ENCODE data around the gene LAMP1.
"Not testable (repeated sequence)": the region's sequence is repeated elsewhere in the genome, so short reads cannot be mapped to it uniquely, and the experiment has no call there.

The LAMP1 gene

GRCh38 chr13:113365971-113366588 is 69.0 kb downstream of the LAMP1 start:
- Histone ChIP-seq H3K27me3 (ENCODE audit: insufficient read depth, low read length) (peaks cover 12% of the 10 kb centered on the region; the same call in 1 of the 2 replicates), H3K36me3 (ENCODE audit: insufficient read depth, low read length) (no peaks in the 10 kb centered on the region), H3K4me3 (ENCODE audit: low read depth, low read length) (no peak overlapping the region), H3K79me2 (ENCODE audit: control insufficient read depth, insufficient read depth, low read length, unreplicated experiment) (no peaks in the 10 kb centered on the region), H3K4me1 (ENCODE audit: control insufficient read depth, insufficient read depth, low read length, unreplicated experiment) (no peaks in the 10 kb centered on the region), H3K27ac (ENCODE audit: low read depth, low read length) (no peak overlapping the region), H2AFZ (ENCODE audit: low read length, unreplicated experiment) (no peak overlapping the region)

DNA sequence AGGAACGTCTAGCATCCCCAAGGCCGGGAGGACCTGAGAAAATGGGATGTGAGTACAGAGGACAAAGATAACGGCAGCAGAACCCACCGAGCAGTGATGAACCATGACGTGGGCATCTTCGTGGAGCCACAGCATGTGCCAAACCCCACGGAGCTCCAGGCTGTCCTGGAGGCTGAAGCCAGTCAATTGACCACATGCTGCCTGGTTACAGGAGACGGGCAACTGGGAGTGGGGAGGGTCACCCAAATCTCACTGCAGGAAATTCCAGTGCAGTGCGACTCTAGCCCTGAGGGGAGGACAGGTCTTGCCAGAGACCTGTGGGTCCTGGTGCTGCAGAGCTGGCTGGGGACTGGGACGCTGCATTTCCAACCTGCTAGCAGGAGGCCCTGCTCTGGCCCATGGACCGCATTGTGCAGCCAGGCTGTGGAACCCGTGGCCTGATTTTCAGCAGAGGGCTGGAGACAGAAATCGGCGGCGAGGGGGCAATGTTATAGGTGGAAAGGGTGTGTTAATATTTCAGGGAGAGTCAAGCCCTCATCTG is 70.1 kb downstream of the LAMP1 start:
- Histone ChIP-seq H3K79me2 (ENCODE audit: control insufficient read depth, insufficient read depth, low read length, unreplicated experiment) (no peaks in the 10 kb centered on the region), H3K27ac (ENCODE audit: low read depth, low read length) (no peak overlapping the region), H3K27me3 (ENCODE audit: insufficient read depth, low read length) (peaks cover 12% of the 10 kb centered on the region; the same call in 1 of the 2 replicates), H3K4me1 (ENCODE audit: control insufficient read depth, insufficient read depth, low read length, unreplicated experiment) (no peaks in the 10 kb centered on the region), H2AFZ (ENCODE audit: low read length, unreplicated experiment) (no peak overlapping the region), H3K4me3 (ENCODE audit: low read depth, low read length) (no peak overlapping the region), H3K36me3 (ENCODE audit: insufficient read depth, low read length) (no peaks in the 10 kb centered on the region)

DNA sequence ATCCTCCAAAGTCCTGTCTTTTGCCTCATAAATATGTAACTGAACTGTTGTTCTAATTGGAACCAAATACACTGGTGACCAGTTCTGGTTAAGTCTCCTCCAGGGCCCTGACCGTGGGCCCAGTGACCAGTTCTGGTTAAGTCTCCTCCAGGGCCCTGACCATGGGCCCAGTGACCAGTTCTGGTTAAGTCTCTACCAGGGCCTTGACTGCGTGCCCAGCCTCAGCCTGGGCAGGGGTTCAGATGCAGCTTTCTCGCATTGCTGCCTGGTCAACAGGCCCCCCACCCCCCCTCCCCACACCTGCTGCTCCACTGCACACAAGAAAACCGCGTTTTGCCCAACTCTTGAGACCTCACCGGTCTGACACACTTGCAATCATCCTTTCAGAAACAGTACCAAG is 70.7 kb downstream of the LAMP1 start:
- Histone ChIP-seq H3K4me1 (ENCODE audit: control insufficient read depth, insufficient read depth, low read length, unreplicated experiment) (no peaks in the 10 kb centered on the region), H3K79me2 (ENCODE audit: control insufficient read depth, insufficient read depth, low read length, unreplicated experiment) (no peaks in the 10 kb centered on the region), H3K27me3 (ENCODE audit: insufficient read depth, low read length) (peaks cover 9% of the 10 kb centered on the region; the same call in 1 of the 2 replicates), H3K4me3 (ENCODE audit: low read depth, low read length) (no peak overlapping the region), H2AFZ (ENCODE audit: low read length, unreplicated experiment) (no peak overlapping the region), H3K27ac (ENCODE audit: low read depth, low read length) (no peak overlapping the region), H3K36me3 (ENCODE audit: insufficient read depth, low read length) (no peaks in the 10 kb centered on the region)

DNA sequence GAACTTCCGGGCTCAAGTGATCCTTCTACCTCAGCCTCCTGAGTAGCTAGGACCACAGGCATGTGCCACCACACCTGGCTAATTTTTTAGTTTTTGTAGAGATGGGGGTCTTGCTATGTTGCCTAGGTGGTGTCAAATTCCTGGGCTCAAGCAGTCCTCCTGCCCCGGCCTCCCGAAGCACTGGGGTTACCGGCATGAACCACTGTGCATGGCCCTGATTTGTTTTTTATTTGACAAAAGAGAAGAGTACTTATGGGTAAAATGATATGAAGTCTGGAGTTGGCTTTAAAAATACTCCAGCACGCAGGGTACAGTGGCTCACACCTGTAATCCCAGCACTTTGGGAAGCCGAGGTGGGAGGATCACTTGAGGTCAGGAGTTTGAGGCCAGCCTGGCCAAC is 71.3 kb downstream of the LAMP1 start:
- not testable (repeated sequence) for H3K36me3 ChIP-seq (ENCODE audit: insufficient read depth, low read length); H2AFZ ChIP-seq (ENCODE audit: low read length, unreplicated experiment); H3K27me3 ChIP-seq (ENCODE audit: insufficient read depth, low read length); H3K4me1 ChIP-seq (ENCODE audit: control insufficient read depth, insufficient read depth, low read length, unreplicated experiment); H3K79me2 ChIP-seq (ENCODE audit: control insufficient read depth, insufficient read depth, low read length, unreplicated experiment); H3K4me3 ChIP-seq (ENCODE audit: low read depth, low read length); H3K27ac ChIP-seq (ENCODE audit: low read depth, low read length)

DNA sequence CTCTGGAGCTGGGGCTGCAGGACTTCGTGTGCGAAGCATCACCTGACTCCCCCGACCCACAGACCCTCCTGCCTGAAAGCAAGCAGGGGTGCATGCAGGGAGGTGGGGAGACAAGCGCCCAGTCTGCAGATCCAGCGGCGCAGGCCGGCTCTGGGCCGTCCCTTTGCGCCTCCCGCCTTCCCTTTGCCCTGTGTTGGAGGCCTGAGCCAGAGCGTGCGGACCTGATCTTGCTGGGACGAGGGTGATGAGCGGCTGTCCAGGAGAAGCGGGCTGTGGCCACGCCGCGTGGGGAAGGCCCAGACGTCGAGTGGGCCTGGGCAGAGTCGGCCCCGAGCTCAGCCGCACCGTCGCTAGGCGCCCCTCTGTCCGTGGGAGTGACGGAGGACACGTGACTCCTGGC is 72.2 kb downstream of the LAMP1 start:
- H3K27ac ChIP-seq (ENCODE audit: low read depth, low read length): no peak overlapping the region

GRCh38 chr13:113369881-113370280 is 72.8 kb downstream of the LAMP1 start:
- no peaks in the 10 kb centered on the region for H3K79me2 ChIP-seq (ENCODE audit: control insufficient read depth, insufficient read depth, low read length, unreplicated experiment)
- no peaks in the 10 kb centered on the region for H3K4me1 ChIP-seq (ENCODE audit: control insufficient read depth, insufficient read depth, low read length, unreplicated experiment)
- no peaks in the 10 kb centered on the region for H3K27me3 ChIP-seq (ENCODE audit: insufficient read depth, low read length)
- H3K4me3 ChIP-seq (ENCODE audit: low read depth, low read length): no peak overlapping the region
- H2AFZ ChIP-seq (ENCODE audit: low read length, unreplicated experiment): no peak overlapping the region
- H3K27ac ChIP-seq (ENCODE audit: low read depth, low read length): no peak overlapping the region
- no peaks in the 10 kb centered on the region for H3K36me3 ChIP-seq (ENCODE audit: insufficient read depth, low read length)

More for the DNA sequence above, 72.2 kb downstream of the LAMP1 start:
- Histone ChIP-seq H3K4me3 (ENCODE audit: low read depth, low read length) (no peak overlapping the region), H3K36me3 (ENCODE audit: insufficient read depth, low read length) (no peaks in the 10 kb centered on the region), H2AFZ (ENCODE audit: low read length, unreplicated experiment) (no peak overlapping the region), H3K79me2 (ENCODE audit: control insufficient read depth, insufficient read depth, low read length, unreplicated experiment) (no peaks in the 10 kb centered on the region), H3K4me1 (ENCODE audit: control insufficient read depth, insufficient read depth, low read length, unreplicated experiment) (no peaks in the 10 kb centered on the region), H3K27me3 (ENCODE audit: insufficient read depth, low read length) (no peaks in the 10 kb centered on the region)

DNA sequence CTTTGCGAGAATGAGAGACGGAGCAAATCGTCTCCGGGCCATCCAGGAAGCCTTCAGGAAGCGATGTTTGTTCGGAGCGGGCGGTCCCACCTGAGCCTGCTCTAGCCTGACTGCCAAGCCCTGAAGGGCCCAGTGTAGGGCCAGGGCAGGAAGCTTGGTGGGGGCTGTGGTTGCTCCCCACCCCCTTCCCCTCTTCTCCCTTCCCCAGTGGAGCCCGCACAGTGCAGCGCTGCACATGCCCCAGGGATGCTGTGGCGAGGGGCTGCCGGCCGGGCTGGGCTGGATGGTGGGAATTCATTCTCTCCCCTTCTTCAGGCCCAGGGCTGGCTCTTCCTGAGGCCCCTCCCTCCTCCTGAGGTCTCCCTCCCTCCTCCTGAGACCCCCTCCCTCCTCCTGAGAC is 74.0 kb downstream of the LAMP1 start:
- Histone ChIP-seq H3K27me3 (ENCODE audit: insufficient read depth, low read length) (no peaks in the 10 kb centered on the region; the same call in 1 of the 2 replicates), H3K36me3 (ENCODE audit: insufficient read depth, low read length) (no peaks in the 10 kb centered on the region), H2AFZ (ENCODE audit: low read length, unreplicated experiment) (no peak overlapping the region)

GRCh38 chr13:113371701-113372100 is 74.7 kb downstream of the LAMP1 start:
- not testable (repeated sequence) for H3K36me3 ChIP-seq (ENCODE audit: insufficient read depth, low read length); H2AFZ ChIP-seq (ENCODE audit: low read length, unreplicated experiment); H3K27me3 ChIP-seq (ENCODE audit: insufficient read depth, low read length); H3K4me3 ChIP-seq (ENCODE audit: low read depth, low read length); H3K27ac ChIP-seq (ENCODE audit: low read depth, low read length); H3K79me2 ChIP-seq (ENCODE audit: control insufficient read depth, insufficient read depth, low read length, unreplicated experiment); H3K4me1 ChIP-seq (ENCODE audit: control insufficient read depth, insufficient read depth, low read length, unreplicated experiment)

More for the DNA sequence above, 74.0 kb downstream of the LAMP1 start:
- H3K79me2 ChIP-seq (ENCODE audit: control insufficient read depth, insufficient read depth, low read length, unreplicated experiment): no peaks in the 10 kb centered on the region
- H3K4me3 ChIP-seq (ENCODE audit: low read depth, low read length): no peak overlapping the region
- no peaks in the 10 kb centered on the region for H3K4me1 ChIP-seq (ENCODE audit: control insufficient read depth, insufficient read depth, low read length, unreplicated experiment)
- no peak overlapping the region for H3K27ac ChIP-seq (ENCODE audit: low read depth, low read length)

All from ACC112 (cell line).